Stimulated activated CD4-positive, alpha-beta T cell treated with anti-CD3 and anti-CD28 coated beads, Interleukin-1b, Interleukin-23, amount 100 ng/mL, for 24 hours (primary cell): Measurements from ENCODE around the gene GIPC2.
"Not testable (repeated sequence)": the region's sequence is repeated elsewhere in the genome, so short reads cannot be mapped to it uniquely, and the experiment has no call there.

ENCODE experiments used
- DNase-seq, 4 experiments: peaks; one replicate each; pipeline ENCODE4 v3.0.0-alpha.2; 2020; ENCODE audit warnings: low read depth in 4 of 4, low spot score in 1 of 4

Gene GIPC2

GRCh38 chr1:78045926-78046778 lies at the start of gene GIPC2:
TSS of gene GIPC2 (plus strand) at chr1:78045966. CDS start at chr1:78046095, 129 bp downstream.
- peak in 2 of 4 experiments; percentile 4 to 28 for DNase-seq

DNA sequence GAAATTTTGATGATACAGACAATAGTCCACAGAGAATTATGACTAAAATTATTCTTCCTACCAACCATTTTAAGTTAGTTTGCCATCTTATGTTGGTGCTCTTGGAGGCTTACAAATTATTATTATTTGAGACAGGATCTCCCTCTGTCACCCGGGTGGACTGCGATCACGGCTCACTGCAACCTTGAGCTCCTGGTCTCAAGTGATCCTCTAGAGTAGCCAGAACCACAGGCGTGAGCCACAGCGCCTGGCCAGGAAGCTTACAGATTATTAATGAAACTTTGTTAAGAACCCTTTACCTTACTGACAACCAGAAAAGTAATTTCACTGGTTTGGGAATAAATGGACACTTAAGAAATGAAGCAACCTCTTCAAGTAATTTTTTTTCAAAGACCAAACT lies 49.0 kb upstream of the GIPC2 start:
- no peak for DNase-seq

DNA sequence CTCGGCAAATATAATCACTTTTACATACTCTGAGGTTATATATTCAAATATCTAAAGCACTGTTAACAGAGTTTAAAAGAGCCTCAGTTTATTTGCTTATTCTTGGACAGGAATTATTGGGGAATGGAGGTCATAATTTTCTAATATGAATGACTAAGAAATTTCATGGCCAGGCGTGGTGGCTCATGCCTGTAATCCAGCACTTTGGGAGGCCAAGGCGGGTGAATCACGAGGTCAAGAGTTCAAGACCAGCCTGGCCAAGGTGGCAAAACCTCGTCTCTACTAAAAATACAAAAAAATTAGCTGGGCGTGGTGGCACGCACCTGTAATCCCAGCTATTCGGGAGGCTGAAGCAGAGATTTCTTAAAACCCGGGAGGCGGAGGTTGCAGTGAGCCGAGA lies 45.2 kb upstream of the GIPC2 start:
- DNase-seq = not testable (repeated sequence)

GRCh38 chr1:78003070-78003746 lies 42.6 kb upstream of the GIPC2 start:
- no peak for DNase-seq

DNA sequence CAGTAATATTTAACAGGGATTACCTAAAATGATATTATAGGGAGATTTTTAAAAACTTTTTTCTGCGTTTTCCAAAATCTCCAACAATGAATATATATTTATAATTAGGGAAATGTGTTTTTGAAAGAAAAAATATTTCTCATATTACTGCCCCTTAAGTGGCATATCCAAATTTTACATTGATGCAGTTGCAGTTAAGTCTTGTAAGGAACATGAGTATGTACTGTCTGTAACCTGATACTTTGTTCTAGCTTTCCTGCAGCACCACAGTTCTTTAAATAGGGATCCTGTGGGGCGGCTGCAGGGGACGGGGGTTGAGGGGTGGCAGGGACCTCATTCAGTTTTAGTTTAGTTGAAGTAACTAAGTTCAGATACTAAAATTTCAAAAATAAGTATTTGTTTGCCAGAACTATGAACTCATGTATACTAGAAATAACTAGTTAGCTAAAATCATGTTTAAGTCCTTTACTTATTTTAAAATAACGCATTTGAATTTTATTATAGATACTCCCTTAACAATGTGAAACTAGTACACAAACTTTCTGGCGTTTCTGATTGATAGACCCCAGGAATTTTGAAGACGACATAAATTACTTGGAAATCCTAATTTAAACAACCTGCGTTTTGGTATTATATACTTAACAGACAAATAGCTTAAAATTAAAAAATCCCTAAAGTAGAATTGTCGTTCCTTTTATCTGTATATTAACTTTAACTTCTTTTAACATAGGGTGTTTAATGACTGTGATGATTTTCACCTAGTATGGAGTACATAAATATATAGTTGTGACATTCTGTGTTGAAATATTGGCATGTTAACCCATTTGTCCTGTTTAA lies 41.7 kb upstream of the GIPC2 start:
- DNase-seq = peak in 3 of 4 experiments; percentile 14 to 20 (median 20)

- DNase-seq = peak; percentile 21 to 34 (median 26)
These were observed 40.9 kb upstream of the GIPC2 start, which contains the start of gene DNAJB4 for GRCh38 chr1:78004719-78005447. TSS of gene DNAJB4 (plus strand) at chr1:78004939. CDS start at chr1:78005111, 172 bp downstream.

GRCh38 chr1:78005448-78005722 lies 40.4 kb upstream of the GIPC2 start:
- no peak for DNase-seq

DNA sequence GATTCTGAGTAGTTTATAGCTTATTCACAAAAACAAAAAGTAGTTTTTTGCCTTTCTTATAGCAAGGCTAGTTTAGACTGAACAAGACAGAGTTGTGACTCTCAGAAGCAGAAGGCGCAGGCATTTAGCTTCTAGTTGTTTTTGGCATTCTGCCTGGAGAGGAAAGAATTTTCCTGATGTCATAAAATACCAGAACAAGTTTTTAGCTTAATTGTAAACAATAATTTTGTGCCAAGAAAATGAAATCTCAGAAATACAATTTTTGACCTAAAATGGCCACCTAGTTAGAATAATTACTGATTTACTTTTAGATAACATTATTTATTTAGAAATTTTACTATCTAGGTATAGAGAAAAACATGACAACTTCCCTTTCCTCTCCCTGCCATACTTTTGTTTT lies 40.0 kb upstream of the GIPC2 start:
- no peak for DNase-seq

DNA sequence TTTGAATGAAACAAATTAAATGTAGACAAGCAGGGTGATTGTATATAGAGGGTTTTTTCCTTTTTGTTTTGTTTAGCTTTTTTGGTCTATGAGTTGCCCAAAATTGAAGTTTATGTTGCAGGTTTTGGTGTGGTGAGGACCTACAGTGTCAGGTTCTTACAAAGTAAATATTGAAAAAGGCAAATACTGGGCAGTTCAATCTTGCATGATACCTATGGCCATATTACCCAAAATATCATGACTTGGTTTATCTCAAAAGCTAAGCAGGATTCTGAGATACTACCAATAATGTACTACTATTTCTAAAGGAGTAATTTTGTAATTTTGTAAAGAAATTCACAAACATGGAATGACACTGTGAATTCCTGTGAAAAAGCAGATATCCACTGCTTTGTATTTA lies 39.2 kb upstream of the GIPC2 start:
- DNase-seq = no peak

DNA sequence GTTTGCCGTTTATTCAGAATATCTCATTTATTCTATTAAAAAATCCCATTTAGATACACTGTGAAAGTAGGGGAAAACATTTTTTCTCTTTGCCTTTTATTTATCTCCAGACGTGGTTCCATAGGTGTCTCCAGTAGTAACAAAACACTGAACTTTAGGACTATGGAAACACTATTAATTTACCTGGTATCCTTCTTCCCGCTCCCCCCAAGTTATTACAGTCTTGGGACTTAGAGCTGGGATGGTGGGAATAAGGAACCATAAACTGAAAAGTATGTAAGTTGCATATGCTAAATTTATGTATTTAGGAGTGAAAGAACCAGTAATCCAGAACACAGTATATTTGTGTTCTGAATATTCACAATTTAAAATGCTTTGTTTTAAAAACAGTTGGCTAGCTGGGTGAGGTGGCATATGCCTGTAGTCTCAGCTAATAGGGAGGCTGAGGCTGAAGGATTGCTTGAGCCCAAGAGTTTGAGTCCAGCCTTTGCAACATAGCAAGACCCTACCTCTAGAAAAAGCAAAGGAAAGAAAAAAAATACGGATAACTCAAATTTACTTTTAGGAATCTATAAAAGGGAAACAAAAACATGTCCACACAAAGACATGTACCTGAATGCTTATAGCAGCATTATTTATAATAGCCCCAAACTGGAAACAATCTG lies 38.0 kb upstream of the GIPC2 start:
- no peak for DNase-seq

- DNase-seq = no peak
These were observed 36.5 kb upstream of the GIPC2 start for GRCh38 chr1:78009276-78009675.

DNA sequence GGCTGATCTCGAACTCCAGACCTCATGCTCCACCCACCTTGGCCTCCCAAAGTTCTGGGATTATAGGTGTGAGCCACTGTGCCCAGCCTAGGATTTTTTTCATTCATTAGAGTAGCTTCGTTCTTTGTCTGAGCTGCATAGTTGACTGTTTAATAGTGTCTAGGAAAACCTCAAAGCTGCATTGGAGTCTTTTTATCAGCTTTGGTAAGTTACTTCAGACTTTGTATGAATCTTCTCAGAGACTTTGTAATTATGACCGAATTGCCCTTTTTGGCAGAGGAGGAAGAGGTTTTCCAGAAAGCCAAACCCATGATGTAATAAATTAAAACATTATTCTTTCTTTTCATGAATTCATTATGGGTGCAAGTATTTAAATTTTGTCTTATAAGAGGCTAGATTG lies 35.9 kb upstream of the GIPC2 start:
- DNase-seq = no peak

GRCh38 chr1:78011050-78011449 lies 34.7 kb upstream of the GIPC2 start:
- DNase-seq = no peak

- no peak for DNase-seq
These were observed 30.6 kb upstream of the GIPC2 start for GRCh38 chr1:78015148-78015547.

- DNase-seq = no peak
These were observed 26.7 kb upstream of the GIPC2 start for GRCh38 chr1:78019024-78019423.

DNA sequence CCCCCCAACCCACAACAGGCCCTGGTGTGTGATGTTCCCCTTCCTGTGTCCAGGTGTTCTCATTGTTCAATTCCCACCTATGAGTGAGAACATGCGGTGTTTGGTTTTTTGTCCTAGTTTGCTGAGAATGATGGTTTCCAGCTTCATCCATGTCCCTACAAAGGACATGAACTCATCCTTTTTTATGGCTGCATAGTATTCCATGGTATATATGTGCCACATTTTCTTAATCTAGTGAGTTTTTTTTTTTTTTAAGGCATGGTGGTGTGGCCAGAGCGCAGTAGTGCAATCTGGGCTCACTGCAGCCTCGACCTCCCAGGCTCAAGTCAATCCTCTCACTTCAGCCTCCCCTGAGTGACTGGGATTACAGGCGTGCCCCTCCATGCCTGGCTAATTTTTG lies 24.6 kb upstream of the GIPC2 start:
- not testable (repeated sequence) for DNase-seq

GRCh38 chr1:78029793-78030192 lies 16.0 kb upstream of the GIPC2 start:
- no peak for DNase-seq

DNA sequence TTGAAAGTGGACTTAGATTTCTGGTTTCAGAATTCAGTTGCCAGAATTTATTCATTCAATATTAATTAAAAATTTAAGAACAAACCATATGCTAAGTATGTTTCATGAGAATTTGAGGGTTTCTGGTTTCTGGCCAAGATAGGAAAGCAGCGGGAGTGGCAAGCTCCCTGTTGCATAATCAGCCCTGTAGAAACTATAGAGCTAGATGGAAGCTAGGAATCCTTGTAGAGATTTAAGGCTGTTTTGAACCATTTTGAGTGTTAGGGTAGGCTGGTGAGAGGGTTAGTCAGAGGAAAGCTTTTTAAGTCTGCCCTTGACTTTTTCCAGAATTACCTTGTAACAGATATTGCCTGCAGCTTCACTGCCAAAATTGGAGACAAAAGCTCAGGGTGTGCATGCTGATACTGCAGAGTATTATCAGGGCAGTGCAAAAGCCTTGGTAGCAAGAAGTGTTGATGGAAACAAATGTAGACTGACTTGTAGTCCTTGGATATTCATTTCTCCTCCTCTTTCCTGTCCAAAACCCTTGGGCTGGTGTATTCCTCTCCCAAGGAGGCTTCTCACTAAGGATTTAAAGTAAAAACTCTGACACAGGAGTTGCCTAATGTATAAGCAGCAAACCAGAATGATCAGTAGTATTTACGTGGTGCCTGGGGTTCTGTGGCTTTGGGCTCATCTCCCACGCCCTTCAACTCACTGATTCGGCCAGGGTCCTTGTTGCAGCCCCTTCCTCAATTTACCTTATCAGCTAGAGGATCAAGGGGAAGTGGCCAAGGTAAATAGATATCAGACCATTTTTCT lies 12.6 kb upstream of the GIPC2 start:
- no peak for DNase-seq

GRCh38 chr1:78033797-78034172 lies 12.0 kb upstream of the GIPC2 start:
- DNase-seq = no peak

DNA sequence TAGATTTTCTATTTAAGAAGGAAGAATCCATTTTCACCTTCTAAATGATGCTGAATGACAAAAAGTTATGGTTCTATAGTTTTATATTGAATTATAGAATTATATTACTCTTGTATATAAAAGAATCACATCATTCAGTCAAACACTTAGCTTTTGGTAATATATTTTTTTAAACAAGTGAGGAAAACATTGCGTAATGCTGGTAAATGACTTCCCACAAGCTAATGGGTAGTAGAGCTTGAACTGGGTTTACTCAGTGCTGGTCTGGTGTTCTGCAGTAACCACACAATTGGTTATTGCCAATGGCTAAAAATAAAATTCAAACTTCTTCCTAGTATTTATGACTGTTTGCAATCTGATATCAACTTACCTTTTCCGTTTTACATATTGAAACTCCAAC lies 10.6 kb upstream of the GIPC2 start:
- no peak for DNase-seq
